HepG2 (cell line): Measurements from ENCODE around the gene ACTR6.

ENCODE experiments used
- PHF8 ChIP-seq: sonication (generic); formaldehyde crosslinking; IDR thresholded peaks from 2 replicates; pipeline ENCODE4 v1.5.0; 2020; ENCODE audit warnings: missing genetic modification reagents
- ZNF143 ChIP-seq: sonication (generic); formaldehyde crosslinking; IDR thresholded peaks from 2 replicates; pipeline ENCODE4 v1.4.0; 2020; ENCODE audit warnings: missing genetic modification reagents

GRCh38 chr12:100200463-100201181, at the start of gene ACTR6:
- peak; percentile 86 for TF ChIP-seq PHF8 (CRISPR knock-in tag)
- TF ChIP-seq ZNF143 (CRISPR knock-in tag): peak; percentile 23; the same call in 1 of the 2 replicates
